Stomach (tissue), 9 donors: ENCODE measurements around the gene CTDSPL. TPM values are rescaled to one million over a fixed set of nuclear protein-coding genes. Genes with fewer than 3 reads are reported as not detected.

ENCODE experiments used
- DNase-seq, 2 donors: peaks; one replicate each; pipeline versions ENCODE4 v3.0.0 to v3.0.0-alpha.2; 2013 to 2019
- H3K27ac ChIP-seq, 5 donors: fragments of 200-600 bp in 4 of 5; sonication (generic) in 4 of 5; one replicate each; pipeline ENCODE4 v1.5.1; 2013 to 2019; ENCODE audit warnings: mild to moderate bottlenecking in 1 of 5, moderate library complexity in 1 of 5
- H3K27me3 ChIP-seq, 3 donors: fragments of 200-600 bp; sonication (generic); one replicate each; pipeline ENCODE4 v1.5.1; 2017 to 2019; ENCODE audit warnings: mixed run types in 1 of 3
- H3K36me3 ChIP-seq, 4 donors: fragments of 200-600 bp; sonication (generic); 1 replicate in 3 of 4; 2 replicates in 1 of 4; pipeline ENCODE4 v1.5.1; 2016 to 2019
- H3K4me1 ChIP-seq, 4 donors: fragments of 200-600 bp; sonication (generic); one replicate each; pipeline ENCODE4 v1.5.1; 2016 to 2019
- H3K4me3 ChIP-seq, 4 donors: fragments of 200-600 bp; sonication (generic) in 3 of 4; one replicate each; pipeline ENCODE4 v1.5.1; 2016 to 2019; ENCODE audit warnings: mild to moderate bottlenecking in 1 of 4
- H3K9me3 ChIP-seq, 4 donors: fragments of 200-600 bp; sonication (generic); one replicate each; pipeline ENCODE4 v1.5.1; 2016 to 2019
- CTCF ChIP-seq, 7 experiments: fragments of 450-650 bp in 4 of 7; fragments of 200-600 bp in 3 of 7; sonication (generic) in 3 of 7; IDR thresholded peaks; one replicate each; pipeline ENCODE4 v1.5.1; 2016 to 2019; ENCODE audit warnings: antibody characterized with exemption in 7 of 7, control low read depth in 2 of 7, mild to moderate bottlenecking in 1 of 7
- EP300 ChIP-seq: sonication (generic); formaldehyde crosslinking; IDR thresholded peaks from one replicate; pipeline ENCODE4 v1.6.1; 2017; ENCODE audit warnings: antibody characterized with exemption
- POLR2A ChIP-seq, 4 donors: fragments of 450-650 bp; IDR thresholded peaks; one replicate each; pipeline ENCODE4 v1.6.1; 2016; ENCODE audit warnings: antibody characterized with exemption in 4 of 4, control low read depth in 2 of 4, mild to moderate bottlenecking in 1 of 4, moderate library complexity in 1 of 4
- POLR2AphosphoS5 ChIP-seq, 3 donors: sonication (generic); formaldehyde crosslinking; IDR thresholded peaks; one replicate each; pipeline ENCODE4 v1.6.1; 2016; ENCODE audit warnings: antibody characterized with exemption in 3 of 3
- WGBS, 5 donors: extraction: QIAGEN DNeasy Blood & Tissue Kit in 3 of 5; methylation state at CpG; one replicate each; pipeline versions ENCODE4 v1.1.5 to v1.1.7; 2013 to 2018; 5-methylcytosine and 5-hydroxymethylcytosine counted together
- intact Hi-C: fragments of 100-400 bp; cut with DNase I; formaldehyde crosslinking; loops from one replicate; pipeline ENCODE4 v1.15.1; 2023; ENCODE audit warnings: low total_unique reads
- polyA plus RNA-seq, 3 donors: library from polyadenylated mRNA; stranded (reverse); fragments of 200-250 nt; gene quantifications; one replicate each; pipeline ENCODE4 v1.2.3, GENCODE V29; 2013
- total RNA-seq, 5 donors: library from RNA; depleted of rRNA; stranded (reverse); fragments of >200 nt; gene quantifications; one replicate each; pipeline versions ENCODE4 v1.1.0 to v1.2.3, GENCODE V29; 2014 to 2016
- donor health status: healthy with polysubstance abuse.
- donor health status: Bipolar disorder and iron deficiency.
- donor health status: healthy.

The CTDSPL gene
- total and polyA plus RNA-seq, 8 donors, result 13.4 to 54.9 (median 30.2) TPM

GRCh38 chr3:37956723-37957538 is 95.3 kb downstream of the CTDSPL start:
- Histone ChIP-seq H3K36me3 (peaks cover 0 to 17% (median 8%) of the 10 kb centered on the region in 4 donors), H3K27ac (peak overlapping the region; percentile 51 to 78 (median 65)), H3K4me3 (no peak overlapping the region), H3K4me1 (peaks cover 5 to 48% (median 38%) of the 10 kb centered on the region in 4 donors), H3K27me3 (no peaks in the 10 kb centered on the region), H3K9me3 (no peaks in the 10 kb centered on the region)
- intact Hi-C loops, result no loop called here
- TF ChIP-seq CTCF (IDR thresholded peaks at IDR 0.05) (no peak), EP300 (no peak), POLR2A (IDR thresholded peaks at IDR 0.05) (no peak), POLR2AphosphoS5 (IDR thresholded peaks at IDR 0.05) (no peak)
- no peak for DNase-seq
- 46 to 71% (median 51%) methylated on average over 2 of the region's 2 CpGs for WGBS, 5 donors

DNA sequence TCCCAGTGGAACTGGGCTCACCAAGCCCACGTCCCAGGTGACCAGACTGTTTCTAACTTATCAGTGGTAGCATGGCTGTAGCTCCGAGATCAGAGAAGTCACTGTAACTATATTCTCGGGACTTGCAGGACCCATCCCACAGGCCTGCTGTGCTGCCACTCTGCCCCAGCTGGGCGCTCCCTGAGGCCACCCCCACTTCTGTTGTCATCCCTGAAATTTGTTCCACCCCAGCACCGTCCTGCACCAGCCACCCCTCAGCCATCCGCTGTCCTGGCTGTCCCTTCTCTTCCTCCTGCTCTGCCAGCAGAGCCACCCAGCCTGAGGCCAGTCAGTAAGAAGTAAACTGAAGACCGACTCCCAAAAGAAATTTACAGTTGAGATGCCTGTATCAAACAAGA is 95.9 kb downstream of the CTDSPL start:
- TF ChIP-seq POLR2A (IDR thresholded peaks at IDR 0.05) (no peak), CTCF (IDR thresholded peaks at IDR 0.05) (no peak), EP300 (no peak), POLR2AphosphoS5 (IDR thresholded peaks at IDR 0.05) (no peak)
- peaks cover 5 to 54% (median 44%) of the 10 kb centered on the region in 4 donors for H3K4me1 ChIP-seq
- intact Hi-C loops, result no loop called here
- WGBS, 5 donors, result 55 to 77% (median 64%) methylated on average over 7 of the region's 7 CpGs
- H3K9me3 ChIP-seq, result no peaks in the 10 kb centered on the region
- H3K4me3 ChIP-seq, result no peak overlapping the region
- no peaks in the 10 kb centered on the region for H3K27me3 ChIP-seq
- H3K36me3 ChIP-seq, result peaks cover 0 to 17% (median 8%) of the 10 kb centered on the region in 4 donors
- DNase-seq, result no peak
- peak overlapping the region; percentile 51 to 78 (median 65) for H3K27ac ChIP-seq

DNA sequence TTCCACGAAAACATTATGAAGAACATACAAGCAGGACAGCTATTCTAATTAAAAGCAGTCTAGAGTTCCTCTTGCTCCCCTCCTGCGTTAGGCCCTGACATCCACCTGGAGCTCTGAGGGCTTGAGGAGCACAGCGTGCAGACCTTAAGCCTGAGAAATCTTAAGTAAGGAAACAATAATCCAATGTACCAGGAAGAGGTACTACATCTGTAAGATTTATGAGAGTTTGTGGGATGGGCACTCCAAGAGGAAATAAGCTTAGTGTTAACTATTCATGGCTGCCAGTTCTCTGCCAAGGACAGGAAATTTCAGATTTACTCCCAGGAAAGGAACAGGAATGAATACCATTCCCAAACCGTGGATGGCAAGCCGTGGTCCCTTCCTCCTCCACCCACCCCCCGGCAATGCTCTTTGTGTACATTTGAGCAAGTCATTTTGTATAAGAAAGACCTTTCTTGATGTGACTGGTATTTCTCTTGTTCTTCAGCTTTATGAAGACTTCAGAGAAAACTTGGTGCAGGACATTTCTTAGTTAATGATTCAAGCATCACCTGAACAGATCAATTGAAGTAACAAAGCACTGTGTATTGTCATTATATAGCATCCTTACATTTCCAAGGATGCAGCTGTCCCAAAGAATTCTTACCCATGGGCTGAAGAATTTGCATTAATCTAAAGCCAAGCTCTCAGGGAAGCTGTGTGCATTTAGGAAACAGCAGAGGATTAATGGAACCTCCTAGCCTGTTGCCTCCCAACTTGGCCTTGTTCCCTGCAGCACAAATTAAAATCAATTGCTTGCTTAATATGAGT is 100.1 kb downstream of the CTDSPL start:
- H3K4me1 ChIP-seq, result peaks cover 20 to 62% (median 32%) of the 10 kb centered on the region in 4 donors
- intact Hi-C loops, result loop anchor here (10.0 kb wide), 1 partner anchor 107 kb away; no protein-coding TSS in a partner anchor
- TF ChIP-seq CTCF (IDR thresholded peaks at IDR 0.05) (no peak), EP300 (no peak), POLR2A (IDR thresholded peaks at IDR 0.05) (no peak)
- peaks cover 0 to 15% (median 2%) of the 10 kb centered on the region in 4 donors for H3K36me3 ChIP-seq
- DNase-seq, result no peak
- H3K4me3 ChIP-seq, result no peak overlapping the region
- H3K9me3 ChIP-seq, result no peaks in the 10 kb centered on the region
- peak overlapping the region in 4 of 5 donors; percentile 28 to 60 (median 46) for H3K27ac ChIP-seq
- WGBS, 5 donors, result 47 to 55% (median 48%) methylated on average over 6 of the region's 6 CpGs
- H3K27me3 ChIP-seq, result no peaks in the 10 kb centered on the region

DNA sequence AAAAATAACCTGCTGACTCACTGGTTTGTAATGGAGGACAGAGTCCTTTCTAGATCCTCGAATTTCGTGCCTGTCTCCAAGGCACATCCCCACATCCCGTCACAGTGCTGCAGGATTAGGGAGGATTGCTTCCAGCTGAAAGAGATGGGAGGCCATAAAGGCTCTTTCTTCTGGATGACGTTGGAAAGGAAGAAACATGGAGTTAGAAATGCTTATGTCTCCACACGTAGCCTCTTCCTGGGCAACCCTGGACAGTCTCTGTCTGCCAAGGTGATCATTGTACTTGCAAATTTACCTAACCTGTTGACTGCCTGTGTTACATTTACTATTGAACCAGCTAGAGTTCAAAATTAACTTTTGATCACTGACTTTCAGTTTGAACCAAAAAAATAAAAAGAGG is 101.3 kb downstream of the CTDSPL start:
- peak overlapping the region in 2 of 5 donors; percentile 39 to 56 for H3K27ac ChIP-seq
- WGBS, 5 donors, result 49 to 67% (median 56%) methylated on average over 5 of the region's 5 CpGs

More for the DNA sequence above, 101.3 kb downstream of the CTDSPL start:
- no peak overlapping the region for H3K4me3 ChIP-seq
- H3K27me3 ChIP-seq, result no peaks in the 10 kb centered on the region
- H3K36me3 ChIP-seq, result peaks cover 0 to 15% (median 0%) of the 10 kb centered on the region in 4 donors
- no peak for TF ChIP-seq POLR2A (IDR thresholded peaks at IDR 0.05)
- TF ChIP-seq EP300, result no peak
- no peak for TF ChIP-seq CTCF (IDR thresholded peaks at IDR 0.05)
- TF ChIP-seq POLR2AphosphoS5 (IDR thresholded peaks at IDR 0.05), result no peak
- DNase-seq, result no peak
- intact Hi-C loops, result loop anchor here (10.0 kb wide), 1 partner anchor 108 kb away; no protein-coding TSS in a partner anchor
- H3K9me3 ChIP-seq, result no peaks in the 10 kb centered on the region
- H3K4me1 ChIP-seq, result peaks cover 21 to 58% (median 29%) of the 10 kb centered on the region in 4 donors
